OCI-LY1 (cell line): Measurements from ENCODE around the gene MAST4.

Source experiments
- EZH2 ChIP-seq: fragments of 200-600 bp; sonication (generic), shearing (Covaris generic); IDR thresholded peaks from 2 replicates; pipeline ENCODE4 v1.8.0; 2017; ENCODE audit warnings: borderline replicate concordance, mixed run types, mild to moderate bottlenecking, antibody characterized with exemption, low read length, moderate library complexity, mixed read lengths
- TF ChIP-seq, protein P1 (sequence below): fragments of 200-600 bp; sonication (generic), shearing (Covaris generic); IDR thresholded peaks from 2 replicates; pipeline ENCODE4 v1.5.1; 2017; ENCODE audit warnings: mild to moderate bottlenecking, antibody characterized with exemption, low read length, moderate library complexity, mixed read lengths

DNA sequence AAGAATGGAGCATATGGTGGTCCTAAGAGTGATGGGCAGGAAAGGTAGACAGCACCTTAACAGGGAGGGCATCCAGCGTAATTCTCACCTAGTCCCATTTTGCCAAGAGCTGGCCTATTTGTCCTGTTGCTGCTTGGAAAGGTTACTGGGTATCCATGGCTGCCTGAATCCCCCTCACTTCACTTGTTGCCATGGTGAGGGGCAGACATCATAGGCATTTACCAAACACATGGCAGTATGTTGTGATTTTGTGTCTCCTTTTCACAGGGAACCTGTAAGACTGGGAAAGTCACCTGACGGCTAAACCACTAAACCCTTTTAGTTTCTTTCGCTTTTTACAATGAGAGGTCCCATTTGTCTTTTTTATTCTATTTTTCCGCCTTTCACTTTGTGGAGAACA, 373.3 kb downstream of the MAST4 start:
- TF ChIP-seq, protein P1, sequence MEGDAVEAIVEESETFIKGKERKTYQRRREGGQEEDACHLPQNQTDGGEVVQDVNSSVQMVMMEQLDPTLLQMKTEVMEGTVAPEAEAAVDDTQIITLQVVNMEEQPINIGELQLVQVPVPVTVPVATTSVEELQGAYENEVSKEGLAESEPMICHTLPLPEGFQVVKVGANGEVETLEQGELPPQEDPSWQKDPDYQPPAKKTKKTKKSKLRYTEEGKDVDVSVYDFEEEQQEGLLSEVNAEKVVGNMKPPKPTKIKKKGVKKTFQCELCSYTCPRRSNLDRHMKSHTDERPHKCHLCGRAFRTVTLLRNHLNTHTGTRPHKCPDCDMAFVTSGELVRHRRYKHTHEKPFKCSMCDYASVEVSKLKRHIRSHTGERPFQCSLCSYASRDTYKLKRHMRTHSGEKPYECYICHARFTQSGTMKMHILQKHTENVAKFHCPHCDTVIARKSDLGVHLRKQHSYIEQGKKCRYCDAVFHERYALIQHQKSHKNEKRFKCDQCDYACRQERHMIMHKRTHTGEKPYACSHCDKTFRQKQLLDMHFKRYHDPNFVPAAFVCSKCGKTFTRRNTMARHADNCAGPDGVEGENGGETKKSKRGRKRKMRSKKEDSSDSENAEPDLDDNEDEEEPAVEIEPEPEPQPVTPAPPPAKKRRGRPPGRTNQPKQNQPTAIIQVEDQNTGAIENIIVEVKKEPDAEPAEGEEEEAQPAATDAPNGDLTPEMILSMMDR: no peak
- no peak for TF ChIP-seq EZH2
